Glutamatergic neuron (in vitro differentiated cells): ENCODE data around the gene LRRC8D. TPM values are rescaled to one million over a fixed set of nuclear protein-coding genes. Genes with fewer than 3 reads are reported as not detected.

ENCODE experiments used
- DNase-seq: peaks from one replicate; pipeline ENCODE4 v3.0.0; 2022
- H3K27ac Mint-ChIP-seq: one replicate; pipeline ENCODE4 v1.8.0; 2020; ENCODE audit warnings: mild to moderate bottlenecking, mixed read lengths, inconsistent platforms; ENCODE audit not compliant: unreplicated experiment
- H3K27me3 Mint-ChIP-seq: one replicate; pipeline ENCODE4 v1.8.0; 2020; ENCODE audit warnings: mild to moderate bottlenecking, moderate library complexity, mixed read lengths, inconsistent platforms; ENCODE audit not compliant: unreplicated experiment
- H3K36me3 Mint-ChIP-seq: one replicate; pipeline ENCODE4 v1.8.0; 2020; ENCODE audit warnings: mild to moderate bottlenecking, mixed read lengths, inconsistent platforms; ENCODE audit not compliant: unreplicated experiment
- H3K4me1 Mint-ChIP-seq: one replicate; pipeline ENCODE4 v1.8.0; 2020; ENCODE audit warnings: mild to moderate bottlenecking, low read depth, mixed read lengths, inconsistent platforms; ENCODE audit not compliant: unreplicated experiment
- H3K4me3 Mint-ChIP-seq: one replicate; pipeline ENCODE4 v1.8.0; 2020; ENCODE audit warnings: mild to moderate bottlenecking, mixed read lengths, inconsistent platforms; ENCODE audit not compliant: unreplicated experiment
- H3K9me3 Mint-ChIP-seq: one replicate; pipeline ENCODE4 v1.8.0; 2020; ENCODE audit warnings: mild to moderate bottlenecking, moderate library complexity, mixed read lengths, inconsistent platforms; ENCODE audit not compliant: unreplicated experiment
- CTCF ChIP-seq: fragments of 200-600 bp; sonication (generic); IDR thresholded peaks from one replicate; pipeline ENCODE4 v1.5.0; 2021; ENCODE audit not compliant: partially characterized antibody, unreplicated experiment
- total RNA-seq: library from RNA; stranded (reverse); fragmentation: NEBNext Ultra II Directional; extraction: Animal tissue kit (Norgen Biotek cat#: 25700); gene quantifications from one replicate; pipeline ENCODE4 v1.2.1, GENCODE V29; 2021; ENCODE audit not compliant: unreplicated experiment

Gene LRRC8D
- total RNA-seq, 1 donor from 2014 or later = 54.9 TPM

GRCh38 chr1:89953131-89953626, 132.3 kb downstream of the LRRC8D start:
- H3K27me3 Mint-ChIP-seq = no peaks in the 10 kb centered on the region

GRCh38 chr1:89953929-89954328, 133.1 kb downstream of the LRRC8D start:
- Mint-ChIP-seq H3K27ac (no peak overlapping the region), H3K27me3 (peaks cover 2% of the 10 kb centered on the region), H3K36me3 (no peaks in the 10 kb centered on the region), H3K4me3 (no peak overlapping the region), H3K4me1 (no peaks in the 10 kb centered on the region), H3K9me3 (no peaks in the 10 kb centered on the region)
- DNase-seq = no peak
- TF ChIP-seq CTCF = no peak

More at GRCh38 chr1:89953131-89953626, 132.3 kb downstream of the LRRC8D start:
- H3K27ac Mint-ChIP-seq = no peak overlapping the region
- no peak for DNase-seq
- H3K4me3 Mint-ChIP-seq = no peak overlapping the region
- H3K9me3 Mint-ChIP-seq = peaks cover 1% of the 10 kb centered on the region
- TF ChIP-seq CTCF = no peak
- H3K4me1 Mint-ChIP-seq = no peaks in the 10 kb centered on the region
- no peaks in the 10 kb centered on the region for H3K36me3 Mint-ChIP-seq

GRCh38 chr1:89954401-89954800, 133.6 kb downstream of the LRRC8D start:
- no peaks in the 10 kb centered on the region for H3K4me1 Mint-ChIP-seq
- H3K4me3 Mint-ChIP-seq = no peak overlapping the region
- H3K9me3 Mint-ChIP-seq = peaks cover 1% of the 10 kb centered on the region
- peaks cover 2% of the 10 kb centered on the region for H3K27me3 Mint-ChIP-seq
- H3K27ac Mint-ChIP-seq = no peak overlapping the region
- DNase-seq = no peak
- TF ChIP-seq CTCF = no peak
- H3K36me3 Mint-ChIP-seq = peaks cover 3% of the 10 kb centered on the region

- DNase-seq = no peak
- H3K36me3 Mint-ChIP-seq = peaks cover 9% of the 10 kb centered on the region
- peaks cover 2% of the 10 kb centered on the region for H3K9me3 Mint-ChIP-seq
- H3K4me3 Mint-ChIP-seq = no peak overlapping the region
- no peaks in the 10 kb centered on the region for H3K4me1 Mint-ChIP-seq
- no peak for TF ChIP-seq CTCF
- no peak overlapping the region for H3K27ac Mint-ChIP-seq
- peaks cover 2% of the 10 kb centered on the region for H3K27me3 Mint-ChIP-seq
These were observed 134.7 kb downstream of the LRRC8D start for GRCh38 chr1:89955311-89956205.

GRCh38 chr1:89957107-89957506, 136.3 kb downstream of the LRRC8D start:
- peaks cover 2% of the 10 kb centered on the region for H3K9me3 Mint-ChIP-seq
- no peak overlapping the region for H3K4me3 Mint-ChIP-seq
- peaks cover 9% of the 10 kb centered on the region for H3K36me3 Mint-ChIP-seq
- H3K27ac Mint-ChIP-seq = no peak overlapping the region
- H3K27me3 Mint-ChIP-seq = peaks cover 2% of the 10 kb centered on the region
- no peak for TF ChIP-seq CTCF
- no peak for DNase-seq
- no peaks in the 10 kb centered on the region for H3K4me1 Mint-ChIP-seq
